NCI-H748 (cell line): Measurements from ENCODE around the gene HOATZ.

ENCODE experiments used
- DNase-seq: peaks from one replicate; lab custom pipeline; 2025; ENCODE audit not compliant: unreplicated experiment; lab: John Stamatoyannopoulos, UW

HOATZ gene

DNA sequence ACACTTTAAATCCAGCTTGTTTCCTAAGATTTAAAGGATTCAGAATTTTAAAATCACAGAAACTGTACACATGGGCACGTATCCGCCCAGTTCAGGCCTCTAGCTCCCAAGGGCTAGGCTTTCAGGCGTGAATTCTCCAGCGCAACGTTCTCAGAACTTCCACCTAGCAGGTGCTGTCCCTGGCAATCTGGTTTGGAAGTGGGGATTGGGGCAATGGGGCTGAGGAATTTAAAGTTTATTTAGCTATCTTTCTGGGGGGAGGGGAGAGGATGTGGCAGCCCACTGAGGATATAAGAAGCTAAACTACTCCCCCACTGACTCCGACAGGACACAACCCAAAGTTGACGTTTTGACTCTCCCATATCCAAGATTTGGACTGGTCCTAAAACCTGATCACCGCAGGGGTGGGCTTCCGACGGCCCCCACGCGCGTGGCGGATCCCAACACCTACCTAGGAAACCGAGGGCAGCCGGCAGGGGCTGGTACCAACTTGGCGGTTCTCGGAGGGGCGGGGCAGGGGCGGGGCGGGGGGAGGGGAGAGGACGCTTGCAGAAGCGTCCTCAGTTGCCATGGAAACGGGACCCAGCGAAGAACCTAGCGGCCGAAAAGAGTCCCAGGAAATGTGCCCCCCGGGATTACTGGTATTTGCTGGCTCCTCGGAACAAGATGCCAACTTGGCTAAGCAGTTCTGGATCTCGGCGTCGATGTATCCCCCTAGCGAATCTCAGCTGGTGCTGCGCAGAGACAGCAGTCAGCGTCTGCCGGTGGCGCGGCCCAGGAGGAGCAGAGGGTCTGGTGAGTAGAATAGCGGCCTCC lies at the start of gene HOATZ:
HOATZ (plus strand) TSS at position 563 of the 816 bp plus-strand sequence; CDS start at position 570, 7 bp downstream.
- DNase-seq, result peak; percentile 4

DNA sequence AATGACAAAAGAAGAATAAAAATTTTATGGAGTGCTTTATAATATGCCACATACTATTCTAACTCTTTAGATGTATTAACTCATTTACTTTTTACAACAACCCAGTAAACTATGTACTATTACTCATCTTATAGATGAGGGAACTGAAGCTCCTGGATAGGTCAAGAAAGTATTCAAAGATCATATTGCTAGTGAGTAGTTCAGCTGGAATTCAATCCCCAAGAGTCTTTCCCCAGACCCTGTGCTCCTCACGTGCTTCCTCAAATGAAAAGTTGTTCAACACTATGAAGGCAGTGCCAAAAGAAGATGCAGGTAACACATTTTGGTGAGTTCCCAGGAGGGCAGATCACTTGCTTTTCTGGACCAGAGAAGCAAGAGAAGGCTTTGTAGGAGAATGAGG lies 49.2 kb upstream of the HOATZ start:
- no peak for DNase-seq

DNA sequence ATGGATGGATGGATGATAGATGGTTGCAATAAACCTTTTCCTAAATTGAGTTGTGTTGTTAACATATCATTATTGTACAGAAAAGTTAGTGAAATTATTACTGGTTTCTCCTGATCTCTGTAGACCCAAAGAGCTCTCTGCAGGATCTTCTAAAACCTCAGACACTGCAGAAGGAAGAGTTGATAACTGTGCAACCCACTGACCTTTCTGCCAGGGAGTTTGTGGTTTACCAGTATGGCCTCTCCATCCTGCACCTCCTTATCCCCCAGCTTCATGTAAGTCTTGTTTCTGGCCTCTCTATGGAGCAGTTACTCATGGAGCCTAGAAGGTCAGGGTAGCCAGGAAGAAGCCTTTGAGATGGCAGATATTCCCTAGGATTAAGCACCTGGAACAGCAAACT lies 48.0 kb upstream of the HOATZ start:
- no peak for DNase-seq

DNA sequence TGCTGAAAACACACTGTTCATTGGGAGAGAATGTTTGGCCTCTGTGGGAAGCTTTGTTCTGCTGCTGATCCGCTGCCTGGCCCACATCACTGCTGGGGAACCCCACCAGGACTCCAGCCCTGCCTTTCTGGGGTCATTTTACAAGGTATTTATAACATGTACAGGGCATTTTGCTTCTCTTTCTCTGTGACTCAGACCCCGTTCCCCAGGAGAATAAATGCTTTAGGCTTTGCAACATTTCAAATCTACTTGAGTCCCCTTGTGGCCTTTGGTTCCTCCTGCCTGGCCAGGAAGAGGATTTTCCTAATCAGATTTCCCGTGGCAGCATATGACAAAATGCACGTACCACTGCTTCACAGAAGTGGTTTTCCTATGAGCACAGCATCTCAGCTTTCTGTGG lies 45.4 kb upstream of the HOATZ start:
- DNase-seq, result no peak

DNA sequence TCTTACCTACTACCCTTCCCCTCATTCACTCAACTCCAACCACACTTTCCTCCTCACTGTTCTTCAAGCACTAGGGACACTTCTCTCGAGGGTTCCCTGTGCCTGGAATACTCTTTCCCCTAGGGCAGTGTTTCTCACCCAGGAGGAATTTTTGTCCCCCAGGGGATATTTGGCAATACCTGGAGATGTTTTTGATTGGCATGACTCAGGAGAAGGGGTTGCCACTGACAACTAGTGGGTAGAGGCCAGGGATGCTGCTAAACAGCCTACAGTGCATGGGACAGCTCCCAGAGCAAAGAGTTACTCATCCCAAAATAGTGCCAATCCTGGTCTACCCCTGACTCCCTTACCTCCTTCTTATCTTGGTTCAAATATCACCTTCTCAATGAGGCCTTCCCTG lies 42.4 kb upstream of the HOATZ start:
- no peak for DNase-seq

DNA sequence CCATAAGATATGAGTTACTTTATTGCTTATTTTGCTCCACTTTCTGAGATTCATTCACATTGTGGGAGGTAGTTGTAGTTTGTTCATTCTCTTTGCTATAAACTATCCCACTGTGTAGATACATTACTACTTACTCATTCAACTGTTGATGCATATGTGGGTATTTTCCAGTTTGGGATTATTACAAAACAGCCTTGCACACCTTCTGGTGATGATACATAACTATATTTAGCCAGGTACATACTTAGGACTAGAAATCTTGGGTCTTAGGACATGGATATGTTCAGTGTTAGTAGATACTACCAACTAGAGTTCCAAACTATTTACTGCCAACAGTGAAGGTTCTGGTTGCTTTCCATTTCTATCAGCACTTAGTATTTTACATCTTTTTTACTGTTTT lies 40.1 kb upstream of the HOATZ start:
- no peak for DNase-seq

DNA sequence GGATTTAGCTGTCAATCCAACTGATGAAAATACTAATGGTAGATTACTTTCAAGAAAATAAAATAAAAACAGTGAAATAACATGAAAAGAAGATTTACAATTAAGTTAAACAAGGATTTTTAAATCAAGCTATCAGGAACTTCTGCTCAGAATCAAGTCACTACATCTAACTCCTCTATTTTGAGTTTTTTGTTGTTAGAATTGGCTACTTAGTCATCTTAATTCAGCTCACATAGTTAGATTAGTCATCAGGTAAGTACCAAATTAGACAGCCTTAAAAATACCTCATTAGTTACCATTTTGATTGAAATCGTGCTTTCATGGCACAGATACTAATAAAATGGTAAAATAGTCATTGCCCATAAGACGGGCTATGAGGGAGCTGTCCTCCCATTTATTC lies 38.2 kb upstream of the HOATZ start:
- DNase-seq, result no peak

DNA sequence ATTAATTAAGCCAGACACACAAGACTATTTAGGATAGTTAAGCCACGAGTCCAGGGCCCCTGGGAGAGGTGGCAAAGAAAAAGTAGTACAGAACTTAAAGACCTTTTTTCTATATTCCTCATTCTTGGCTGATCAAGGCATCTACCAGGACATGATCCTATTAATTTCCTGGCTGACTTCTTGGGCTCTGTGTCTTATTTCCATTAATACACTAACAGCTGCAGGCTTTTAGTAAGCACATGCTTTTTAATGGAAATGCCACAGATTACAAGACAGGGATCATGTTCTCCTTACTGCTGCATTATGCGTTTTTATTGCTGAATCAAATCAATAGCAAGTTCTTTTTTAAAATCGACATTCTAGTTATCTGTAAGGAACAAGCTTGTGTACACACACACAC lies 37.6 kb upstream of the HOATZ start:
- DNase-seq, result no peak

DNA sequence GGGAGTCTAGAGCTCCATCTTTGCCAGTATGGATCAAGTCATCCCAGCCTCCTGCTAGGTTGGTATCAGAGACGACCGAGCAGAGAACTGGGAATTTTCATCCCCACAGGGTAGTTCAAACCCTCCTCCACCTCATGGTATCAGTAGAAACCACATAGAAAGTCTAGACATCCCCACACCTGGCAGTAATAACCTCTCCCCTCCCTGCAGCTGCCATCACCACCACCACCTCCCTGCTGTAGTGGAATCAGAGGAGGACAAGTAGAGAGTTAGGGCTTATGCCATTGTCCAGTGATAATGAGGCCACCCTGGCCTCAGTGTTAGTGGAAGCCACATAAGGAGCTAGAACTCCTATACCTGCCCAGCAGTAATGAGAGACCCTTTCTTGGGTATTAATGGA lies 36.7 kb upstream of the HOATZ start:
- DNase-seq, result no peak

DNA sequence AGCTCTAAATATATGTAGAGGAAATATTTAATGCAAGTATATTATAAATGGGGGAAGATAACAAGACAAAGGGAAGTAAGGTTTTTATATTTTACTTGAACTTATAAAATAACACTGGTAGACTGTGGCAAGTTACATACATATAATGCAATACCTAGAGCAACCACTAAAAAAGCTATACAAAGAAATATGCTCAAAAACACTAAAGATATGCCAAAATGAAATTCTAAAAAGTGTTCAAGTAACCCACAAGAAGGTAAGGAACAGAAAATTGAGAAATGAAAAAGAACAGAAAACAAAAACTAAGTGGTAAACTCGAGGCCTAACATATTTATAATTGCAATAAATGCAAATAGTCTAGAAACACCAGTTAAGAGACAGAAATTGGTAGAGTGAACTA lies 34.9 kb upstream of the HOATZ start:
- no peak for DNase-seq

DNA sequence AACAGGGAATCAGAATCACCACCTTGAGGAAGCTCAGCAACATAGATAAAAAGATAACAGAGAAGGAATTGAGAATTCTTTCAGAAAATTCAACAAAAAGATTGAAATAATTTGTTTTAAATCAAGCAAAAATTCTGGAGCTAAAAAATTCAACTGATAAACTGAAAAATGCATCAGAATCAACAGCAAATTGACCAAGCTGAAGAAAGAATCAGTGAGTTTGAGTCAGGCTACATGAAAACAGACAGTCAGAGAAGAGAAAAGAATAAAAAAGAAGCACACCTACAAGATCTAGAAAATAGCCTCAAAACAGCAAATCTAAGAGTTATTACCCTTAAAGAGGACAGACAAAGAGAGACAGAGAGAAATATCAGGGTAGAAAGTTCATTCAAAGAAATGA lies 31.1 kb upstream of the HOATZ start:
- no peak for DNase-seq

DNA sequence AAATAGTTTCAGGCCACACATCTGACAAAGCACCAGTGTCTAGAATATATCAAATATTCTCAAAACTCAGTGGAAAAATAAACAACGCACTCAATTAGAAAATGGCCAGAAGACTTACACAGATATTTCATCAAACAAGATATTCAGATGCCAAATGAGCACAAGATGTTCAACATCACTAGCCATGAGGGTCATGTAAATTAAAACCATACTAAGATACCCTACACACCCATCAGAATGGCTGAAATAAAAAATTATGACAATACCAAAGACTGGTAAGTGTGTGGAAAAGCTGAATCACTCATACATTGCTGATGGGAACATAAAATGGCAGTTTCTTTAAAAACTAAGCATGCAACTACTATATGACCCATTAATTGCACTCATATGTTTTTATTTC lies 24.1 kb upstream of the HOATZ start:
- DNase-seq, result no peak

DNA sequence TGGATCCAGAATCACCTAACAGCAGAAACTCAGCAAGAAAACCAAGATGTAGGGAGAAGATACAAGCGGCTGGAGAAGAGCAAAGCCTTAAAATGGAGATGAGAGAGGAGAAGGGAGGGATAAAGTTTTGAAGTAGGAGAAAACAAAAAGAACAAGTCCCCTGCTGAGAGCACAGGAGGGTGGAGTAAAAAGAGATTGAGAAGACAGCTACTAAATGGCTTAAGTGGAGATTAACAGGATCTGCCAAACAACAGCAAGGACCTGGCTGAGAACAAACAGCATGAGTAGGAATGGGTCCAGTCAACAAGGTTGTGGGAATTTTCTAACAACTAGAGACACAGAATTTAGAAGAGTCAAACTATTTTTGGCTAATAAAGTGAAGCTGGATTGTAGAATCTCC lies 20.5 kb upstream of the HOATZ start:
- DNase-seq, result no peak

DNA sequence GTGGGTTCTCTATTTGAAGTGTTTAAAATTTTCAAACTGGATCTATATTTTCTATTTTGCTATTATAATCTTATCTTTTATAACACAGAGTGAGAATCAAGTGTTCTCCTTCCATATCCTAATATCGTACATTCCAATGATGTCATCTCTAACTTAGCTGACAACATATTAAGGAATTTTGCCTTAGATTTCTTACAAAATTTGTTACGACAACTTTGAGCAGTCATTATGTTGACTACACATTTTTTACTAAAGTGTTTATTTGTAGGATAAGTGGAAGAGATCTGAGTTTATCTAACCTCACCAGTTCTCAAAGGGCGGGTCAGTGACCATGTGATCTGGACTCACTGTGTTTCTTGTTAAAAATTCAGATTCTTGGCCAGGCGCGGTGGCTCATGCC lies 15.1 kb upstream of the HOATZ start:
- no peak for DNase-seq

DNA sequence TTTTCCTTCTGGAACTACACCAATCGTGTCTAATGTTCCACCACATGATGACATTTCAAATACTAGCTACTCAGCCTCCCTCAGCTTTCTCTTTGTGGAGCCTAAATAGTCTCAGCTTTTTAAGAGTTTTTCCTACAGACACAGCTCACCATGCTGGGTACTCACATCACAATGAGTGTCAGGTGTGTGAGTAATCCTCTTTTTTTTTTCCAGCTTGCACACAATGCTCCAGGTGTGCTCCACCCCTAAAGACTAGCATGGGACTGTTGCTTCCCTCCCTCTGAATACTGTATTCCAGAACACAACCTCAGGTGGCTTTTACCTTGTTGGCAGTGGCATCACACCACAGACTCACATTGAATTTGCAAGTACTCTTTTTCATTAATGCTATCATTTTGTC lies 14.1 kb upstream of the HOATZ start:
- no peak for DNase-seq

DNA sequence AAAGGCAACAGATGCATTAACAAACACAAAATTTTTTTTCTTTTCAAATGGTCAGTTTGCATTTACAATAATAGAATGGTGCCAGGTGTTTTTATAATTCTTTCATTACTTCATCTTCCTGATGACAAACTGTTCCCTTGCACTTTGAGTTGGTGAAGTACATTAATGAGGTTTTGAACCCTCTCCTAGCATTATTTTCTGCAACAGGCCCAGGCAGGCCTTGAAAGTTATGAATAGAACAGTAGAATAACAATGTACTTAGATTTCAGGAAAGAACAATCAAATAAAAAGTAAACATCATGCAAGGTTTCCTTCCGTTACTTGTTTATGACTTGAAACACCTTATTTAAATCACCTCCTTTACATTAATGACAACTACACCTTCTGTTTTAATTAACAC lies 12.0 kb upstream of the HOATZ start:
- DNase-seq, result peak; percentile 4

DNA sequence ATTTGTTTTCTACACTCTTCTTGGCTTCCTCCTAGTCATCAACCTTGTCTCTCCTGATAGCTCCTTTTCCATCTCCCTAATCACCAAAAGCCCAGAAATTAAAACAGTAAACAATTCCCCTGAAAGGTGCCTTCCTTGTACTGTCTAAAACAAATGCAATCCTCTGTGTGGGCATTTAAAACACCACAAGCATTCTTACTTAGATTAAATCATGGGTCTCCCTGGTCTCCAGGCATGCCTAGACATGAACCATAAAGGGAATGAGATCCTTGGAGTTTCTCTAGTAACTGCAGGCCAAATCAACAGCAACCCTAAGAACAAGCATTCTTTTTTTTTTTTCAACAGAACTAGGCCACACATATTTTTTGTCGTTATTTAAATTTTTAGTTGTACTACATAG lies 4.3 kb upstream of the HOATZ start:
- no peak for DNase-seq

DNA sequence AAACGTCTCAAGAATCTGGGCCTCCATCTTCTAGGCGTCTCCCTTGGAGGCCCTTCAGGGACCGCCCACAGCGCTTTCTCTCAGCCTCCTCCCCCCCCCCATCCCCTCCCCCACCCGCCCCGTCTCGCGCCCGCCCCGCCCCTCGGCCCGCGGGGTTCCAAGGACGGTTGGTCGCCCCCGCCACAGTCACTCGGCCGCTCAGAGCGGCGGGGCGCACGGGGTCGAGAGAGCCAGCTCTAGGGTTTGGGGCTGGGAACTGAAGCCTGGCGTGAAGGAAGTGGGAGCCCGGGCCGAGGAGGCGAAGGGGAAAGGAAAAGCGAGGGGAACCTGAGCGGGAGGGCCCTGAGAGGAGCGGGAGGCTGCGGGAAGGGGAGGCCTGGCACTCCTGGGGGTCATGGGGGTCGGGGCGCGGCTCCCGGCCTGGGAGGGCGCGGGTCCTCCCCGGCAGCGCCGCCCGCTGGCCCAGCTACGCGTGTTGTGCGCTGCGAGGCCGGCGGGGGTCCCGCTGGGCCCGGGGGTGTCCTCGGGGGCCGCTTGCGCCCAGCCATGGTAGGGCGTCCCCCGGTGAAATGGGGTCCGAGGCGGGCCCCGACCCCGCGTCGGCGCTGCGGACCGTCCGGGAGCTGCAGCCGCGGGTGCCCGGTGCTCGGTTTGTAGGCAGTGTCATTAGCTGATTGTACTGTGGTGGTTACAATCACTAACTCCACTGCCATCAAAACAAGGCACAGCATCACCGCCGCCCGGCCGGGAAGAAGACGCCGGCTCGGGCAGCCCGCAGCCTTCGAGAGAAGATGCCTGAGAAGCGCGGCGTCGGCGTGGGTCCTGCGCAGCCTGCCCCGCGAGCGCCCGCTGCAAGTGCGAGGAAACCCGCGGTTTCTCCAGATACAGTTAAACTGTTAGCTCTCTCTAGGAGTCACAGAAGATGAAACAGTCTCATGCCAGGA lies 2.0 kb upstream of the HOATZ start, which contains the start of gene BTG4:
BTG4 (minus strand) TSS at position 91 of the 944 bp plus-strand sequence. CDS start 13,610 bp downstream, outside the sequence.
- DNase-seq, result peak; percentile 57

DNA sequence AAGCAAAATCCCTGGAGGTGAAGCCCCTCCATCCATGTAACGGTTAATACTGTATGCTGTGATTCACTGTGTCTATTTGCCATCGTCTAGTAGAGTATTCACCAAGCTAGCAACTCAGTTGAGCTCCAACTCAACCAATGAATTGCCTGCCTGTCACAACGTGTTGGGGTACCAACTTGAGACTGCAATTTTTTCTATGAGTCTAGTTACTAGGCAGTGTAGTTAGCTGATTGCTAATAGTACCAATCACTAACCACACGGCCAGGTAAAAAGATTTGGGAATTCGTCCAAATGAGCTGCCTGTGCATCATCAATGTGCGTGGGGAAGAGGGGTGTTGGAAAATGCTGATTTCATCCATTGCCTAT lies 1.4 kb upstream of the HOATZ start:
- no peak for DNase-seq

DNA sequence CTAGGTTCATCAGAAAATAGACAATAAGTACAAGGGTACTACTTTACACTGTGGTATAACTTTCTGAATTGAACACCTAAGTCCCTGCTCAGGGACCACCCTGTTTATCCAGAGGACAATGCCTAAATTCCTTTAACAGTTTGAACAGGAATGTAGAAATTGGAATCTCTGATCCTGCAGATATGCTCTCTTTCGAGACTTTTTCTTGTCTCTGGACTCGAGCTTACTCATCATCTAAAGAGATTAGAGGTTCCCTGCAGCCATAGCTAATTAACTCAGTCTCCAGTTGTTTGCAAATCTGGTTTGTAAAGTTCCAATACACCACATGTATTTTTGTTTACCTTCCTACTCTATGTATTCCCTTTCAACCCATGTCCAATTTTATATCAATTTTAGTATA lies 1.0 kb downstream of the HOATZ start:
- no peak for DNase-seq

DNA sequence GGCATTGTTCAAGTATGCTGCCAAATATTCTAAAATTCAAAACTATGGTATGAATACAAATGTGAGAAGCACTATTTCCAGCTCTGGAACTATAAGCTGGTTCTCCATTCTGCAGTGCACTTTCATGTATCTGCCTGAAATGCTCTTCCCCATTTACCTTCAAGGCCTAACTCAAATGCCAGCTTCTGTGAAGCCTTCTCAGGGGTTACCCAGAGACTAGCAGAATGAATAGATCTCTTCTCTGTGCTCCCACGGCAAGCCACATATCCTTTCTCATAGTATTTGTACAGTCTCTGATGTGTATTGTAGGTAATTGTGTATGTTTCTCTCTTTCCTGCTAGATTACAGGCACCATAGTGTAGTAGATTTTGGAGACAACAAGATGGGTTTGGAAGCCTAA lies 4.1 kb downstream of the HOATZ start:
- no peak for DNase-seq

DNA sequence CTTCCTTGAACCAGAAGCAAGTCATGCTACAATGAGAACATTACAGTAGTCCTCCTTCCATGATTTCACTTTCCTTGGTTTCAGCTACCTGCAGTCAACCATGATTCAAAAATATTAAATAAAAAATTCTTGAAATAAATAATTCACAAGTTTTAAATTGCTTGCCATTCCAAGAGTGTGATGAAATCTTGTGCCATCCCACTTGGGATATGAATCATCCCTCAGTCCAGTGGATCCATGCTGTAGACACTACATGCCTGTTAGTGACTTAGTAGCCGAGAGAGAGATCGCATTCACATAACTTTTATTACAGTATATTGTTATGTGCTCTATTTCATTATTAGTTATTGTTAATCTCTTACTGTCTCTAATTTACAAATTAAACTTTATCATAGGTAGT lies 6.0 kb downstream of the HOATZ start:
- DNase-seq, result no peak
